ENCODE results near the gene FGF18. TPM values are rescaled to one million over a fixed set of nuclear protein-coding genes. Genes with fewer than 3 reads are reported as not detected.
"Not testable (repeated sequence)": the region's sequence is repeated elsewhere in the genome, so short reads cannot be mapped to it uniquely, and the experiment has no call there.

FGF18 gene
- total RNA-seq, 3 donors from 2014 or later, result 0.37 to 1.3 (median 1.0) TPM

DNA sequence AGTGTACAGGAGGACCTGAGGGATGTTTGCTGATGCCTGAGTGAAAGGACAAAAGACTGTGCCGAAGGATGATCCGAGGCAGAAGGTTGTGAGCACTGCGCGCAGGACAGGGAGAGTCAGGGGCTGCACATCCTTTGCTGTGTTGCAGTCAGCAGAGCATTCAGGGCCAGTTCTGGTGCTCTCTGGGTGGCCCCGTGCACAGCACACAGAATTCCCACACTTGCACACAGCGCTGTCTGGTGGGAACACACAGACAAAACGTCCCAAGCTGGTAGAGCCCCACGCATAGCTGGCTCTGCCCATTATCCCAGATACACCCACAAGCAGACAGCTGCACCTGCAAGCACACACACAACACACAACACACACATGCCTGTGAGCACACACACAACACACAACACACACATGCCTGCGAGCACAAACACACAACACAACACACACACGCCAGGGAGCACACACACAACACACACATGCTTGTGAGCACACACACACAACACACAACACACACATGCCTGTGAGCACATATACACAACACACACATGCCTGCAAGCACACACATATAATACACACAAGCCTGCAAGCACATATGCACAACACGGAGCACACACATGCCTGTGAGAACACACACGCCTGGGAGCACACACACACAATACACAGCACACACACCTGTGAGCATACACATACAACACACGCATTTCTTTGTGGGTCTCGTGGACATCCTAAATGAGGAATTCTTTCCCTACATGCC is 74.4 kb downstream of the FGF18 start:
- DNase-seq (no peak), ATAC-seq (no peak)
- Mint-ChIP-seq H3K27me3 (ENCODE audit: low read depth) (peaks cover 2% of the 10 kb centered on the region), H3K4me3 (no peak overlapping the region), H3K9me3 (no peaks in the 10 kb centered on the region), H3K36me3 (ENCODE audit: insufficient read depth) (no peaks in the 10 kb centered on the region), H3K4me1 (ENCODE audit: low read depth) (no peaks in the 10 kb centered on the region)

- H3K9me3 Mint-ChIP-seq, result no peaks in the 10 kb centered on the region
- H3K4me1 Mint-ChIP-seq (ENCODE audit: low read depth), result no peaks in the 10 kb centered on the region
- H3K36me3 Mint-ChIP-seq (ENCODE audit: insufficient read depth), result no peaks in the 10 kb centered on the region
- DNase-seq (no peak), ATAC-seq (no peak)
- peaks cover 2% of the 10 kb centered on the region for H3K27me3 Mint-ChIP-seq (ENCODE audit: low read depth)
- H3K4me3 Mint-ChIP-seq, result no peak overlapping the region
These were observed 75.1 kb downstream of the FGF18 start for GRCh38 chr5:171494452-171495121.

DNA sequence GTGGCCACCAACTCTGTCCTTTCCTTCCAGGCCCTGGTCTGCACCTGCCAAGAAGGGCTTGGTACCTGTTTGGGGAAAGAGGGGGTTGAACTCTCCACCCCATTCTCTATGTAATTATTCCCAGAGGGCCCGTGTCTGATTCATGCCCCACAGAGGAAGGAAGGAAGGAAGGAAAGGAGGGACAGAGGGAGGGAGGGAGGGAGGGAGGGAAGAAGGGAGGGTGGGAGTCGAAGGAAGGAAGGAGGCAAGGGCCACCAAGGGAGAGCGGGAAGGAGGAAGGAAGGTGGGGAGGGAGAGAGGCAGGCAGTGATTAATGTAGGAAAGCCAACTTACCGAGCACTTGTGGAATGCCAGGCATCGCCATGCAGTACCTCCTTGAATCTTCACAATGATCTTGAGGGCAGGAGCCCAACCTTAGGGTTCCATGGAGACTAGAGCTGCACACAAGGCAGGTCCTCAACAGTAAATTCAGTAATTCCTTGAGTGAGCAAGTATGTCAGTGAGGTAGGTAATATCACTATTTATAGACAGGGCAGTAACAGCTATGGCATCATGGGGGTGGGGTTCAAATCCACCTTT is 75.8 kb downstream of the FGF18 start:
- ATAC-seq (no peak), DNase-seq (no peak)
- H3K4me1 Mint-ChIP-seq (ENCODE audit: low read depth), result no peaks in the 10 kb centered on the region
- H3K27me3 Mint-ChIP-seq (ENCODE audit: low read depth), result peaks cover 2% of the 10 kb centered on the region
- H3K4me3 Mint-ChIP-seq, result no peak overlapping the region
- H3K9me3 Mint-ChIP-seq, result no peaks in the 10 kb centered on the region
- H3K36me3 Mint-ChIP-seq (ENCODE audit: insufficient read depth), result no peaks in the 10 kb centered on the region

- peaks cover 2% of the 10 kb centered on the region for H3K27me3 Mint-ChIP-seq (ENCODE audit: low read depth)
- H3K4me1 Mint-ChIP-seq (ENCODE audit: low read depth), result no peaks in the 10 kb centered on the region
- H3K9me3 Mint-ChIP-seq, result no peaks in the 10 kb centered on the region
- H3K4me3 Mint-ChIP-seq, result no peak overlapping the region
- DNase-seq (no peak), ATAC-seq (no peak)
- no peaks in the 10 kb centered on the region for H3K36me3 Mint-ChIP-seq (ENCODE audit: insufficient read depth)
These were observed 77.0 kb downstream of the FGF18 start for GRCh38 chr5:171496456-171496855.

DNA sequence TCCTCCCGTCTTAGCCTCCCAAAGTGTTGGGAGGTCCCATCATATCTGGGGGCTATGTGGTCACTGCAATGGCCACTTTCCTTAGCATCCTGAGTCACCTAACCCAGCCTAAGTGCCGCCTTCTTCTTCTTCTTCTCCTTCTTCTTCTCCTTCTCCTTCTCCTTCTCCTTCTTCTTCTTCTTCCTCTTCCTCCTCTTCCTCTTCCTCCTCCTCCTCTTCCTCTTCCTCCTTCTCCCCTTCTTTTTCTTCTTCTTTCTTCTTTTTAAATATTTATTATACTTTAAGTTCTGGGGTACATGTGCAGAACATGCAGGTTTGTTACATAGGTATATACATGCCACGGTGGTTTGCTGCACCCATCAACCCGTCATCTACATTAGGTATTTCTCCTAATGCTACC is 78.0 kb downstream of the FGF18 start:
- not testable (repeated sequence) for H3K36me3 Mint-ChIP-seq (ENCODE audit: insufficient read depth); H3K4me1 Mint-ChIP-seq (ENCODE audit: low read depth); H3K27me3 Mint-ChIP-seq (ENCODE audit: low read depth); DNase-seq; H3K9me3 Mint-ChIP-seq; H3K4me3 Mint-ChIP-seq; ATAC-seq

- Mint-ChIP-seq H3K36me3 (ENCODE audit: insufficient read depth) (no peaks in the 10 kb centered on the region), H3K9me3 (no peaks in the 10 kb centered on the region), H3K27me3 (ENCODE audit: low read depth) (peaks cover under 1% of the 10 kb centered on the region), H3K4me1 (ENCODE audit: low read depth) (no peaks in the 10 kb centered on the region), H3K4me3 (no peak overlapping the region)
- ATAC-seq, result no peak
- no peak for DNase-seq
These were observed 78.7 kb downstream of the FGF18 start for GRCh38 chr5:171498166-171498565.

GRCh38 chr5:171499611-171500010 is 80.2 kb downstream of the FGF18 start:
- ATAC-seq (no peak), DNase-seq (no peak)
- no peaks in the 10 kb centered on the region for H3K4me1 Mint-ChIP-seq (ENCODE audit: low read depth)
- no peaks in the 10 kb centered on the region for H3K27me3 Mint-ChIP-seq (ENCODE audit: low read depth)
- no peak overlapping the region for H3K4me3 Mint-ChIP-seq
- H3K36me3 Mint-ChIP-seq (ENCODE audit: insufficient read depth), result no peaks in the 10 kb centered on the region
- H3K9me3 Mint-ChIP-seq, result no peaks in the 10 kb centered on the region

DNA sequence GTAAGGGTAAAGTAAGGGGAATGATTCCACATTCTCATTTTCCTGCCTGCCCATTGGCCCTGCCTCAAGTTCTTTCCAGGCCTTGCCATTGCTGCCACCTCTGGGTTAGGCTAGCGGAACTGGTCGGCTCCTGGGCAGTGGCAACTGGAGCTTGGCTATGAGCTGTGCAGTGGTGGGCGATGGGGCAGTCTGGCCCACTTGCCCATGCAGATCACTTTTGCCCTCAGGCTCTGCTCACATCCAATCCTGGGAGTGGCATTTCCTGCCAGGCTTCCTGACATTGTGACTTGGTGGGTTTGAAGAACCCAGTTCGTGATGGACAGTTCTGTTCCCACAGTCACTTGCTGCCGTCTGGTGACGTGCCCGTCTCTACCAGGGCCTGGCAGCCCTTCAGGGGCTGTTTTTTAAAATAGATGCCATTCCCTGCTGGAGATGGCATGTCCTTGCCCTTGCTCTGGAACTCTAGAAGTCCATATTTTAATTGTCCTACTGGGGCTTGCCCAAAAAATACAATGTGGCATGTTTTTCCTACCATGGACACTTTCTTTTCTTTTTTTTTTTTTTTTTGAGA is 86.1 kb downstream of the FGF18 start:
- H3K36me3 Mint-ChIP-seq (ENCODE audit: insufficient read depth), result no peaks in the 10 kb centered on the region
- H3K27me3 Mint-ChIP-seq (ENCODE audit: low read depth), result peaks cover 4% of the 10 kb centered on the region
- H3K9me3 Mint-ChIP-seq, result no peaks in the 10 kb centered on the region
- no peak overlapping the region for H3K4me3 Mint-ChIP-seq
- H3K4me1 Mint-ChIP-seq (ENCODE audit: low read depth), result no peaks in the 10 kb centered on the region
- DNase-seq, result no peak
- ATAC-seq, result no peak

DNA sequence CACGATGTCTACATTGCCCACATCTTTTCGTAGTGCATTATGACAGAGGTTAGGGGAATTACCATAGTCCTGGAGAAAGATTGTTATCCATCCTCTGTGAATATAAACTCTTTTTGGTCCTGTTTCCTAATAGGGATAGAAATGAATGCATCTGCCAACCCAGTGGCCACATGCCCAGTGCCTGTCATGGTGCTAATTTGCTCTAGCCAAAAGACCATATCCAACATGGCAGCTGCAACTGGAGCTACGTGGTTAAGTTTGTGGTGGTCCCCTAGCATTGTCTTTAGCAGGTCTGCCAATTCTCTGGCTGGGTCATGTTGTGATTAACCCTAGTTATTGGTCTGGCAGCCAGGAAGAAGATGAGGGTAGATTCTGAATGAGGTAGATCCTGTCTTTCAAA is 87.5 kb downstream of the FGF18 start:
- peaks cover 8% of the 10 kb centered on the region for H3K27me3 Mint-ChIP-seq (ENCODE audit: low read depth)
- no peak for ATAC-seq
- no peaks in the 10 kb centered on the region for H3K4me1 Mint-ChIP-seq (ENCODE audit: low read depth)

More for the DNA sequence above, 87.5 kb downstream of the FGF18 start:
- no peak for DNase-seq
- Mint-ChIP-seq H3K4me3 (no peak overlapping the region), H3K9me3 (no peaks in the 10 kb centered on the region), H3K36me3 (ENCODE audit: insufficient read depth) (no peaks in the 10 kb centered on the region)

Other genes with a start within 250 kb of the FGF18 start
- gene TLX3, start 110.4 kb upstream of the FGF18 start, total RNA-seq, result not detected
- gene NPM1, start 31.8 kb upstream of the FGF18 start, total RNA-seq, result 1,000 to 10,000 TPM; 4,555 to 4,927 (median 4,895) TPM

Measured in activated T-cell treated with anti-CD3 and anti-CD28 coated beads, Interleukin-2, amount 50 U/mL, for 4 hours (primary cell).